Forelimb muscle (tissue), 1 donor: ENCODE data around the gene SEMA3C. TPM values are rescaled to one million over a fixed set of nuclear protein-coding genes. Genes with fewer than 3 reads are reported as not detected.
A peak's percentile ranks its signal among the peaks of the same experiment; 100 is the strongest.

Experiments
- DNase-seq: peaks from one replicate; pipeline ENCODE4 v3.0.0-alpha.2; 2013; ENCODE audit warnings: low read depth
- polyA plus RNA-seq: library from polyadenylated mRNA; unstranded; fragments of 120-200 nt; gene quantifications from one replicate; pipeline ENCODE4 v1.2.1, GENCODE V29; 2013; ENCODE audit not compliant: insufficient read length

SEMA3C gene
- polyA plus RNA-seq, 1 donor: 139 TPM

GRCh38 chr7:80885757-80886156 lies 33.1 kb downstream of the SEMA3C start:
- DNase-seq: no peak

- DNase-seq: no peak
Observed at GRCh38 chr7:80884511-80885195, 34.2 kb downstream of the SEMA3C start.

- no peak for DNase-seq
Observed at GRCh38 chr7:80883154-80884025, 35.5 kb downstream of the SEMA3C start.

- DNase-seq: no peak
Observed at GRCh38 chr7:80882213-80882801, 36.5 kb downstream of the SEMA3C start.

GRCh38 chr7:80881351-80881900 lies 37.4 kb downstream of the SEMA3C start:
- DNase-seq: peak; percentile 72

GRCh38 chr7:80879849-80880248 lies 39.0 kb downstream of the SEMA3C start:
- DNase-seq: no peak

- DNase-seq: no peak
Observed at GRCh38 chr7:80876894-80877414, 41.9 kb downstream of the SEMA3C start.

- DNase-seq: no peak
Observed at GRCh38 chr7:80875537-80876120, 43.2 kb downstream of the SEMA3C start.

- DNase-seq: no peak
Observed at GRCh38 chr7:80873140-80873539, 45.7 kb downstream of the SEMA3C start.

- DNase-seq: no peak
Observed at GRCh38 chr7:80871228-80871627, 47.6 kb downstream of the SEMA3C start.

GRCh38 chr7:80870813-80871212 lies 48.0 kb downstream of the SEMA3C start:
- no peak for DNase-seq

- DNase-seq: no peak
Observed at GRCh38 chr7:80869821-80870751, 48.8 kb downstream of the SEMA3C start.

GRCh38 chr7:80869106-80869784 lies 49.6 kb downstream of the SEMA3C start:
- DNase-seq: no peak

- no peak for DNase-seq
Observed at GRCh38 chr7:80868566-80868965, 50.3 kb downstream of the SEMA3C start.

GRCh38 chr7:80860554-80860953 lies 58.3 kb downstream of the SEMA3C start:
- DNase-seq: no peak

GRCh38 chr7:80859272-80859970 lies 59.4 kb downstream of the SEMA3C start:
- no peak for DNase-seq

- DNase-seq: no peak
Observed at GRCh38 chr7:80858141-80858903, 60.5 kb downstream of the SEMA3C start.

- no peak for DNase-seq
Observed at GRCh38 chr7:80856769-80857168, 62.1 kb downstream of the SEMA3C start.
